GM12878 (cell line): ENCODE measurements around the gene MEAK7. TPM values are rescaled to one million over a fixed set of nuclear protein-coding genes. Genes with fewer than 3 reads are reported as not detected.

Experiments used
- ATAC-seq: fragments of 200-7000 bp; cut with Tn5 transposase; 3 replicates; pipeline ENCODE4 v1.9.1; 2020; ENCODE audit warnings: mild to moderate bottlenecking, moderate library complexity
- BruUV-seq: library from RNA; stranded (reverse); fragments of 400-500 nt; replicated peaks from 2 replicates; lab custom pipeline; 2021; lab: Mats Ljungman, UMichigan
- CTCF ChIA-PET: fragments of 300-600 bp; sonication (Branson Sonifier 250); formaldehyde crosslinking; extraction: SDS; loops from one replicate; lab custom pipeline; 2021; ENCODE audit warnings: inconsistent platforms; lab: Yijun Ruan, JAX
- POLR2A ChIA-PET: fragments of 350-600 bp; formaldehyde crosslinking; extraction: SDS; loops from one replicate; lab custom pipeline; 2021; ENCODE audit warnings: inconsistent platforms; lab: Charles Lee
- RAD21 ChIA-PET: fragments of 300-600 bp; sonication (Branson Sonifier 250); formaldehyde crosslinking; loops from one replicate; lab custom pipeline; 2023; ENCODE audit warnings: antibody characterized with exemption; ENCODE audit not compliant: unreplicated experiment; lab: Charles Lee
- SMC1A ChIA-PET: fragments of 300-600 bp; sonication (Branson Sonifier 250); formaldehyde crosslinking; loops from one replicate; lab custom pipeline; 2023; ENCODE audit not compliant: unreplicated experiment, uncharacterized antibody; lab: Charles Lee
- DNase-seq: peaks from one replicate; pipeline ENCODE4 v3.0.0-alpha.2; 2011; ENCODE audit warnings: low read depth, low spot score
- FAIRE-seq: peaks from 3 replicates; lab custom pipeline; 2011; peaks lifted over from hg19 to GRCh38; lab: Jason Lieb, UNC
- H2AFZ ChIP-seq: 2 replicates; pipeline ENCODE4 v1.6.0; 2011; ENCODE audit warnings: low read depth, low read length, control low read depth; ENCODE audit not compliant: control insufficient read depth
- H3K27ac ChIP-seq: 2 replicates; pipeline ENCODE4 v1.5.1; 2011; ENCODE audit warnings: control low read depth; ENCODE audit not compliant: control insufficient read depth, insufficient read depth
- H3K27me3 ChIP-seq, 2 experiments: replicated peaks in 1 of 2; 2 replicates each; pipeline versions ENCODE4 v1.6.0 to v1.6.1; 2011; ENCODE audit warnings: low read length in 1 of 2; ENCODE audit not compliant: control insufficient read depth in 2 of 2, insufficient read depth in 2 of 2
- H3K36me3 ChIP-seq, 2 experiments: 2 replicates each; pipeline ENCODE4 v1.5.1; 2011; ENCODE audit warnings: low read length in 1 of 2; ENCODE audit not compliant: control insufficient read depth in 2 of 2, insufficient read depth in 2 of 2
- H3K4me1 ChIP-seq: 2 replicates; pipeline ENCODE4 v1.6.1; 2011; ENCODE audit warnings: mild to moderate bottlenecking, low read length, moderate library complexity, mixed read lengths; ENCODE audit not compliant: control insufficient read depth, insufficient read depth
- H3K4me2 ChIP-seq: 2 replicates; pipeline ENCODE4 v1.6.0; 2011; ENCODE audit warnings: control low read depth; ENCODE audit not compliant: control insufficient read depth, insufficient read depth
- H3K4me3 ChIP-seq: fragments of 200-600 bp; sonication (generic); 2 replicates; pipeline ENCODE4 v1.5.1; 2016
- H3K79me2 ChIP-seq: 2 replicates; pipeline ENCODE4 v1.6.0; 2011; ENCODE audit warnings: low read length; ENCODE audit not compliant: control insufficient read depth, insufficient read depth
- H3K9ac ChIP-seq: 2 replicates; pipeline ENCODE4 v1.8.0; 2011; ENCODE audit warnings: low read length, control low read depth, mixed read lengths; ENCODE audit not compliant: control insufficient read depth, insufficient read depth
- H3K9me3 ChIP-seq: replicated peaks from 3 replicates; pipeline ENCODE4 v1.5.1; 2011; ENCODE audit warnings: mild to moderate bottlenecking, low read length; ENCODE audit not compliant: control insufficient read depth, insufficient read depth
- H4K20me1 ChIP-seq: 2 replicates; pipeline ENCODE4 v1.6.0; 2011; ENCODE audit not compliant: control insufficient read depth, insufficient read depth
- CBFB ChIP-seq: IDR thresholded peaks from 2 replicates; pipeline ENCODE4 v1.6.1; 2016; ENCODE audit warnings: antibody characterized with exemption, low read depth
- CREB1 ChIP-seq: IDR thresholded peaks from 2 replicates; pipeline ENCODE4 v1.6.1; 2012; ENCODE audit warnings: low read depth, mild to moderate bottlenecking, inconsistent platforms
- FOXK2 ChIP-seq: fragments of 450-650 bp; IDR thresholded peaks from 2 replicates; pipeline ENCODE4 v1.6.1; 2017; ENCODE audit warnings: mild to moderate bottlenecking, moderate library complexity
- JUNB ChIP-seq: IDR thresholded peaks from 2 replicates; pipeline ENCODE4 v1.6.1; 2016; ENCODE audit warnings: antibody characterized with exemption, mild to moderate bottlenecking
- JUND ChIP-seq: IDR thresholded peaks from 2 replicates; pipeline ENCODE4 v1.6.1; 2012; ENCODE audit warnings: low read depth, mild to moderate bottlenecking, low read length, improper control_type of control experiment, moderate library complexity
- MEF2B ChIP-seq: fragments of 450-650 bp; IDR thresholded peaks from 2 replicates; pipeline ENCODE4 v1.6.1; 2018; ENCODE audit warnings: mild to moderate bottlenecking, moderate library complexity; ENCODE audit not compliant: partially characterized antibody, poor library complexity, severe bottlenecking
- MYB ChIP-seq: fragments of 150-350 bp; IDR thresholded peaks from 2 replicates; pipeline ENCODE4 v1.6.1; 2014; ENCODE audit warnings: mild to moderate bottlenecking, low read depth, low read length, borderline replicate concordance
- RCOR1 ChIP-seq: conservative IDR thresholded peaks from 2 replicates; pipeline ENCODE4 v1.6.1; 2012; ENCODE audit warnings: low read depth, low read length, improper control_type of control experiment
- SMAD1 ChIP-seq: fragments of 450-650 bp; IDR thresholded peaks from 2 replicates; pipeline ENCODE4 v1.6.1; 2018; ENCODE audit warnings: mild to moderate bottlenecking, low read depth; ENCODE audit not compliant: partially characterized antibody
- WGBS: methylation state at CpG from one replicate; pipeline ENCODE4 v1.1.6; 2016; ENCODE audit warnings: low lambda C conversion rate; ENCODE audit not compliant: insufficient replicate concordance, insufficient coverage; ENCODE audit errors: missing lambda C conversion rate; 5-methylcytosine and 5-hydroxymethylcytosine counted together
- in situ Hi-C: fragments of 300-500 bp; cut with MboI; formaldehyde crosslinking; loops from 9 replicates; pipeline ENCODE4 v1.14.3; 2018; ENCODE audit warnings: mixed read lengths
- intact Hi-C: fragments of 100-400 bp; cut with micrococcal nuclease; formaldehyde crosslinking; loops from one replicate; pipeline ENCODE4 v1.14.2; 2022; ENCODE audit not compliant: unreplicated experiment
- polyA plus RNA-seq, 11 experiments: library from polyadenylated mRNA; depleted of rRNA in 4 of 11; unstranded in 6 of 11; stranded (reverse) in 5 of 11; fragments of >200 nt; fragmentation: Nextera tagmentation in 4 of 11; fragmentation: Illumina TruSeq in 1 of 11; extraction: Ambion mirVana in 4 of 11; extraction: Trizol in 1 of 11; gene quantifications; 1 replicate in 1 of 11; 2 replicates in 10 of 11; pipeline versions ENCODE4 v1.2.1 to v1.2.3, GENCODE V29; 2011 to 2016; ENCODE audit warnings: inconsistent platforms in 2 of 11, missing spikeins in 2 of 11, low read depth in 1 of 11
- total RNA-seq, 4 experiments: library from RNA; depleted of rRNA in 3 of 4; stranded (reverse); fragments of >200 nt in 3 of 4; fragmentation: Illumina TruSeq in 1 of 4; extraction: Trizol in 1 of 4; gene quantifications; 2 replicates each; pipeline versions ENCODE4 v1.2.1 to v1.2.3, GENCODE V29; 2013 to 2021
- TF ChIP-seq, protein P1 (sequence below): fragments of 450-650 bp; IDR thresholded peaks from 2 replicates; pipeline ENCODE4 v1.6.1; 2018; ENCODE audit warnings: mild to moderate bottlenecking, low read depth, moderate library complexity; ENCODE audit not compliant: partially characterized antibody

MEAK7 gene
- total and polyA plus RNA-seq, 10 of the 15 experiments (the other 5 are each of a cell fraction or from before 2014, with no cell fraction given), result 1.4 to 11.9 (median 6.4) TPM

DNA sequence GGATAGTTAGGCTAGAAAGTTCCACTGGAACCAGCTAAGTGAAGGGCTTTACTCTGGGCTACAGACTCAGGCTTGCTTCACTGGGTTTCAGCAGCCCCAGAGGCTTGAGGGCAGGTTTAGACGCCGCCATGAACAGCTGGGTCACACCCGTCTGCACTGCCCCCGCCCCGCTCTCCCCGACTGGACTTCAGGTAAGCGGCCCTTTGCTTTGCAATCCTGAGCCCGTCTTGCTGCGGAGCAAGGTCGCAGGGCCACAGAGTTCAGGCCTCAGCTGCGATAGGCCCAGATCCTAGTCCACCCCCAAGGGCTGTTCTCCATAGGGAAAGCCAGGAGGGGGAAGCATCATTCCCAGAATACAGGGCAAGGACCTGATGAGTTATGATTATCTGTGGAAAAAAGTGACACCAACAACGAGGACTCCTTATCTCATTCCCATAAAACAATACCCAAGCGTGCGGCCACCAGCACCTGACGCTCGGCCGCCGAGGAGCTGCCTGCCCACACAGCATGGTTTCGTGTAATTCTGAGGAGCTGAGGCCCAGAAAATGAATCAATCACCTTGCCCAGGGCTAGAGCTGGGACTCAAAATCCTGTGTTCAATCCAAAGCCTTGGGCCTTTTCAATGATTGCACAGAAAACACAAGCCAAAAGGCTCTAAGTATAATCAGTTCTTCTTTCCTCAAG lies 20.4 kb downstream of the MEAK7 start (continued):
- TF ChIP-seq, protein P1, sequence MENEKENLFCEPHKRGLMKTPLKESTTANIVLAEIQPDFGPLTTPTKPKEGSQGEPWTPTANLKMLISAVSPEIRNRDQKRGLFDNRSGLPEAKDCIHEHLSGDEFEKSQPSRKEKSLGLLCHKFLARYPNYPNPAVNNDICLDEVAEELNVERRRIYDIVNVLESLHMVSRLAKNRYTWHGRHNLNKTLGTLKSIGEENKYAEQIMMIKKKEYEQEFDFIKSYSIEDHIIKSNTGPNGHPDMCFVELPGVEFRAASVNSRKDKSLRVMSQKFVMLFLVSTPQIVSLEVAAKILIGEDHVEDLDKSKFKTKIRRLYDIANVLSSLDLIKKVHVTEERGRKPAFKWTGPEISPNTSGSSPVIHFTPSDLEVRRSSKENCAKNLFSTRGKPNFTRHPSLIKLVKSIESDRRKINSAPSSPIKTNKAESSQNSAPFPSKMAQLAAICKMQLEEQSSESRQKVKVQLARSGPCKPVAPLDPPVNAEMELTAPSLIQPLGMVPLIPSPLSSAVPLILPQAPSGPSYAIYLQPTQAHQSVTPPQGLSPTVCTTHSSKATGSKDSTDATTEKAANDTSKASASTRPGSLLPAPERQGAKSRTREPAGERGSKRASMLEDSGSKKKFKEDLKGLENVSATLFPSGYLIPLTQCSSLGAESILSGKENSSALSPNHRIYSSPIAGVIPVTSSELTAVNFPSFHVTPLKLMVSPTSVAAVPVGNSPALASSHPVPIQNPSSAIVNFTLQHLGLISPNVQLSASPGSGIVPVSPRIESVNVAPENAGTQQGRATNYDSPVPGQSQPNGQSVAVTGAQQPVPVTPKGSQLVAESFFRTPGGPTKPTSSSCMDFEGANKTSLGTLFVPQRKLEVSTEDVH, result no peak
- TF ChIP-seq JUND (no peak), FOXK2 (no peak), MEF2B (no peak), CREB1 (no peak), CBFB (no peak), JUNB (no peak)

DNA sequence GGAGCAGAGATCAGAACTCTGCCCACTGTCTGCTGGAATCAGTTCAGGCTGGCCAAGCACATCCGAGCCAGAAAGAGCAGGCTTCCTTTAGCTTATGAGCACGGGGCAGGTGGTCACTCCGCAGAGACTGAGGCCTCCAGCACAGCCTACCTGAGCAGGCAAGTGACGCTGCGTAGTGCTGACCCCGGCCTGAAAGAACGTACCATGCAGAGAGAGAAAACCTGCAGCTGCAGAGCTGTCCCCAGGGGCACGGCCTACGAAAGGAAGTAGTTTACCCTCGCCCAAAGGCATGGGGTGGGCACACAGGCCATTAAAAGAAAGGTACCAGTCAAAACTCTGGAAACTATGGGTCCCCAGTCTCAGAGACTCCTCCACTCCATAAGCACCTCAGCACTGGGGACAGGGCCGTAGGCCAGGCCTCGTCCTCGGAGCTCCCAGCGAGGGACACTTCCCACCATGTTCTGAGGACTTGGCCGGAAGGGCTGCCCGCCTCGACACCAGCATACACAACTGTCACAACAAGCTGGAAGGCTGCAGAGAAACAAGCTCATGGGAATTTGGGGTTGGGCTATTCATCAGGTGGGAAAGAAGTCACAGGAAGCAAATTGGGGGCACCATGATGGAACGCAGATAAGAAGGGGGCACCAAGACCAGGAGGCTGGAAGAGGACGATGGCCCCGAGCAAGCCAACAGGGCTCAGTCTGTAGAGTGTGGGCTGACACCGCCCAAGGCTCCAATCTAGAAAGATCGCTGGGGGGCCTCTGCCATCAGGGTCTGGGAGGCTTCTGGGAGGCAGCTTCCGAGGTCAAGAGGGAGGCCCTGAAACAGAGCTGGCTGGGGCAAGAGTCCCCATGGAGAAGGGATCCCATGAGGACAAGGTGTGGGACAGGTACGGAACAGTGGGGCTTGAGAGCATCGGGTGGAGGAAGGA lies 21.2 kb downstream of the MEAK7 start:
- ChIA-PET CTCF (interaction anchor here (1.0 to 1.3 kb wide), 2 partner anchors 28 to 194 kb away, joined by 3 read pairs; no protein-coding TSS in a partner anchor), RAD21 (interaction anchor here (1.9 kb wide), 1 partner anchor 206 kb away, joined by 5 read pairs; no protein-coding TSS in a partner anchor), SMC1A (interaction anchor here (0.5 to 1.3 kb wide), 2 partner anchors 258 to 661 kb away, joined by 3 read pairs; no protein-coding TSS in a partner anchor), POLR2A (no interaction called here)
- Histone ChIP-seq H3K79me2 (no peaks in the 10 kb centered on the region), H3K4me2 (no peak overlapping the region), H3K9me3 (no peaks in the 10 kb centered on the region), H3K4me1 (no peaks in the 10 kb centered on the region), H3K27ac (no peak overlapping the region), H4K20me1 (no peaks in the 10 kb centered on the region), H3K36me3 (no peaks in the 10 kb centered on the region; a peak in 3 of 4 replicates), H3K27me3 (no peaks in the 10 kb centered on the region), H3K4me3 (no peak overlapping the region), H3K9ac (no peak overlapping the region), H2AFZ (no peak overlapping the region)
- DNase-seq, result no peak
- 92% methylated on average over 25 of the region's 25 CpGs for WGBS
- ATAC-seq, result no peak
- TF ChIP-seq SMAD1, result no peak
- no peak for TF ChIP-seq MYB
- no peak for TF ChIP-seq RCOR1
- in situ Hi-C loops (no loop called here), intact Hi-C loops (no loop called here)
- no TSS peak for BruUV-seq
- FAIRE-seq, result no peak
